Fibroblast of skin of scalp (primary cell): ENCODE results near the gene TNFSF11. TPM values are rescaled to one million over a fixed set of nuclear protein-coding genes. Genes with fewer than 3 reads are reported as not detected.
"Not testable (repeated sequence)": the region's sequence is repeated elsewhere in the genome, so short reads cannot be mapped to it uniquely, and the experiment has no call there.

Source experiments
- DNase-seq: peaks from one replicate; pipeline ENCODE4 v3.0.0-alpha.2; 2013
- polyA plus RNA-seq, 2 experiments: library from polyadenylated mRNA; unstranded; fragments of 120-200 nt; gene quantifications; one replicate each; pipeline ENCODE4 v1.2.1, GENCODE V29; 2013; ENCODE audit not compliant: insufficient read length in 2 of 2

TNFSF11 gene
- not detected for polyA plus RNA-seq (2013, experiment 1 of 2; ENCODE audit: insufficient read length)
- polyA plus RNA-seq (2013, experiment 2 of 2; ENCODE audit: insufficient read length): not detected

GRCh38 chr13:42574011-42574410 is at the start of gene TNFSF11:
TSS of gene TNFSF11 (plus strand) at chr13:42574152. CDS start at chr13:42574304, 152 bp downstream.
- DNase-seq: no peak

GRCh38 chr13:42524487-42525034 is 49.4 kb upstream of the TNFSF11 start:
- DNase-seq: peak; percentile 8

- DNase-seq: peak; percentile 36
Observed at GRCh38 chr13:42525035-42525504, 48.9 kb upstream of the TNFSF11 start.

GRCh38 chr13:42526276-42526675 is 47.7 kb upstream of the TNFSF11 start:
- no peak for DNase-seq

- DNase-seq: no peak
Observed at GRCh38 chr13:42526804-42527203, 47.1 kb upstream of the TNFSF11 start.

- DNase-seq: no peak
Observed at GRCh38 chr13:42532561-42533335, 41.2 kb upstream of the TNFSF11 start.

GRCh38 chr13:42533336-42533591 is 40.7 kb upstream of the TNFSF11 start:
- DNase-seq: no peak

GRCh38 chr13:42534785-42535184 is 39.2 kb upstream of the TNFSF11 start:
- no peak for DNase-seq

GRCh38 chr13:42538996-42539395 is 35.0 kb upstream of the TNFSF11 start:
- DNase-seq: no peak

- no peak for DNase-seq
Observed at GRCh38 chr13:42539670-42540069, 34.3 kb upstream of the TNFSF11 start.

GRCh38 chr13:42543215-42543797 is 30.6 kb upstream of the TNFSF11 start:
- DNase-seq: no peak

- DNase-seq: peak; percentile 20
Observed at GRCh38 chr13:42544246-42544926, 29.6 kb upstream of the TNFSF11 start.

GRCh38 chr13:42545842-42546241 is 28.1 kb upstream of the TNFSF11 start:
- no peak for DNase-seq

GRCh38 chr13:42547612-42548011 is 26.3 kb upstream of the TNFSF11 start:
- DNase-seq: no peak

GRCh38 chr13:42548731-42549551 is 25.0 kb upstream of the TNFSF11 start:
- DNase-seq: no peak

GRCh38 chr13:42549552-42549936 is 24.4 kb upstream of the TNFSF11 start:
- DNase-seq: no peak

- DNase-seq: no peak
Observed at GRCh38 chr13:42551611-42552010, 22.3 kb upstream of the TNFSF11 start.

GRCh38 chr13:42553098-42554046 is 20.6 kb upstream of the TNFSF11 start:
- peak; percentile 32 for DNase-seq

- no peak for DNase-seq
Observed at GRCh38 chr13:42559057-42559456, 14.9 kb upstream of the TNFSF11 start.

GRCh38 chr13:42559573-42560218 is 14.3 kb upstream of the TNFSF11 start:
- DNase-seq: not testable (repeated sequence)

- DNase-seq: not testable (repeated sequence)
Observed at GRCh38 chr13:42560320-42560719, 13.6 kb upstream of the TNFSF11 start.
